HepG2 (cell line): ENCODE results near the gene ZNF513.

ENCODE experiments used
- ARHGAP35 ChIP-seq: sonication (generic); formaldehyde crosslinking; IDR thresholded peaks from 2 replicates; pipeline ENCODE4 v1.9.0; 2022; ENCODE audit warnings: mild to moderate bottlenecking, inconsistent platforms, moderate library complexity, missing genetic modification reagents, borderline replicate concordance
- ARNT ChIP-seq: fragments of 450-650 bp; IDR thresholded peaks from 2 replicates; pipeline ENCODE4 v1.6.1; 2017
- ELK4 ChIP-seq: sonication (generic); formaldehyde crosslinking; IDR thresholded peaks from 2 replicates; pipeline ENCODE4 v1.9.0; 2021; ENCODE audit warnings: missing genetic modification reagents, borderline replicate concordance
- GLI4 ChIP-seq: sonication (generic); formaldehyde crosslinking; IDR thresholded peaks from 2 replicates; pipeline ENCODE4 v1.5.1; 2020; ENCODE audit warnings: missing genetic modification reagents, mild to moderate bottlenecking, moderate library complexity, borderline replicate concordance
- IRF2 ChIP-seq: IDR thresholded peaks from 2 replicates; pipeline ENCODE4 v1.6.1; 2018; ENCODE audit warnings: missing genetic modification reagents, missing compliant biosample characterization
- POLR2A ChIP-seq, 2 experiments: IDR thresholded peaks; 2 replicates each; pipeline ENCODE4 v1.6.1; 2011; ENCODE audit warnings: low read depth in 2 of 2, low read length in 2 of 2, mild to moderate bottlenecking in 1 of 2, moderate library complexity in 1 of 2; ENCODE audit not compliant: insufficient read depth in 1 of 2
- POLR2AphosphoS5 ChIP-seq: IDR thresholded peaks from 2 replicates; pipeline ENCODE4 v1.6.1; 2012; ENCODE audit warnings: low read depth, low read length
- PPARG ChIP-seq: conservative IDR thresholded peaks from 2 replicates; pipeline ENCODE4 v1.6.1; 2016; ENCODE audit warnings: missing biosample characterization, missing genetic modification reagents
- SP1 ChIP-seq, 2 experiments: fragments of 450-650 bp in 1 of 2; sonication (generic) in 1 of 2; formaldehyde crosslinking in 1 of 2; IDR thresholded peaks; 2 replicates each; pipeline versions ENCODE4 v1.4.0 to v1.6.1; 2016 to 2020; ENCODE audit warnings: missing genetic modification reagents in 1 of 2
- USF2 ChIP-seq, 2 experiments: sonication (generic) in 1 of 2; formaldehyde crosslinking in 1 of 2; IDR thresholded peaks; 2 replicates each; pipeline versions ENCODE4 v1.5.1 to v1.6.1; 2011 to 2020; ENCODE audit warnings: borderline replicate concordance in 1 of 2, low read depth in 1 of 2, low read length in 1 of 2, mild to moderate bottlenecking in 1 of 2, missing genetic modification reagents in 1 of 2, moderate library complexity in 1 of 2
- ZNF138 ChIP-seq: sonication (generic); formaldehyde crosslinking; IDR thresholded peaks from 2 replicates; pipeline ENCODE4 v1.5.0; 2020; ENCODE audit warnings: mild to moderate bottlenecking, low read depth, missing genetic modification reagents
- TF ChIP-seq, protein P1 (sequence below): sonication (generic); formaldehyde crosslinking; IDR thresholded peaks from 2 replicates; pipeline ENCODE4 v1.5.0; 2020; ENCODE audit warnings: mild to moderate bottlenecking, missing genetic modification reagents, moderate library complexity
- TF ChIP-seq, protein P2 (sequence below): sonication (generic); formaldehyde crosslinking; IDR thresholded peaks from 2 replicates; pipeline ENCODE4 v1.5.0; 2020; ENCODE audit warnings: mild to moderate bottlenecking, missing genetic modification reagents
- TF ChIP-seq, protein P3 (sequence below): sonication (generic); formaldehyde crosslinking; IDR thresholded peaks from 2 replicates; pipeline ENCODE4 v1.8.0; 2022; ENCODE audit warnings: mild to moderate bottlenecking, missing genetic modification reagents, borderline replicate concordance

DNA sequence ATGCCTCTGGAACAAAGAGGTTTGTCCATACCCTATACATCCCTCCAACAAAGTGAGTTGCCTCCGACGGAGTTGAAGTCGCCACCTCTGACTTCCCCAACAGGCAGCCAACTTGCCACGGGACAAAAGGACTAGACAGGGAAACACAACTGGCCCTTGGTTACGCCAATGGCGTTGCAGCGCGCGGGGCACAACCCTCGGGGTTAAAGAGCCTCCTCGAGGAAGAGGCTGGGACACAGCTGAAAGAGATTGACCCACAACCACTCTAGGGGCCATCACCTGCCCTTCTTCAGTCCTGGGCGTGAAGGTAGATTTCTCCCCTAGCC is 24.5 kb downstream of the ZNF513 start:
- TF ChIP-seq ZNF138, result no peak
- no peak; the same call in 1 of the 2 replicates for TF ChIP-seq POLR2AphosphoS5
- TF ChIP-seq ELK4 (CRISPR knock-in tag), result no peak
- TF ChIP-seq, protein P1, sequence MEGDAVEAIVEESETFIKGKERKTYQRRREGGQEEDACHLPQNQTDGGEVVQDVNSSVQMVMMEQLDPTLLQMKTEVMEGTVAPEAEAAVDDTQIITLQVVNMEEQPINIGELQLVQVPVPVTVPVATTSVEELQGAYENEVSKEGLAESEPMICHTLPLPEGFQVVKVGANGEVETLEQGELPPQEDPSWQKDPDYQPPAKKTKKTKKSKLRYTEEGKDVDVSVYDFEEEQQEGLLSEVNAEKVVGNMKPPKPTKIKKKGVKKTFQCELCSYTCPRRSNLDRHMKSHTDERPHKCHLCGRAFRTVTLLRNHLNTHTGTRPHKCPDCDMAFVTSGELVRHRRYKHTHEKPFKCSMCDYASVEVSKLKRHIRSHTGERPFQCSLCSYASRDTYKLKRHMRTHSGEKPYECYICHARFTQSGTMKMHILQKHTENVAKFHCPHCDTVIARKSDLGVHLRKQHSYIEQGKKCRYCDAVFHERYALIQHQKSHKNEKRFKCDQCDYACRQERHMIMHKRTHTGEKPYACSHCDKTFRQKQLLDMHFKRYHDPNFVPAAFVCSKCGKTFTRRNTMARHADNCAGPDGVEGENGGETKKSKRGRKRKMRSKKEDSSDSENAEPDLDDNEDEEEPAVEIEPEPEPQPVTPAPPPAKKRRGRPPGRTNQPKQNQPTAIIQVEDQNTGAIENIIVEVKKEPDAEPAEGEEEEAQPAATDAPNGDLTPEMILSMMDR (CRISPR knock-in tag), result no peak; the same call in 1 of the 2 replicates
- no peak for TF ChIP-seq PPARG (CRISPR knock-in tag)
- TF ChIP-seq, protein P2, sequence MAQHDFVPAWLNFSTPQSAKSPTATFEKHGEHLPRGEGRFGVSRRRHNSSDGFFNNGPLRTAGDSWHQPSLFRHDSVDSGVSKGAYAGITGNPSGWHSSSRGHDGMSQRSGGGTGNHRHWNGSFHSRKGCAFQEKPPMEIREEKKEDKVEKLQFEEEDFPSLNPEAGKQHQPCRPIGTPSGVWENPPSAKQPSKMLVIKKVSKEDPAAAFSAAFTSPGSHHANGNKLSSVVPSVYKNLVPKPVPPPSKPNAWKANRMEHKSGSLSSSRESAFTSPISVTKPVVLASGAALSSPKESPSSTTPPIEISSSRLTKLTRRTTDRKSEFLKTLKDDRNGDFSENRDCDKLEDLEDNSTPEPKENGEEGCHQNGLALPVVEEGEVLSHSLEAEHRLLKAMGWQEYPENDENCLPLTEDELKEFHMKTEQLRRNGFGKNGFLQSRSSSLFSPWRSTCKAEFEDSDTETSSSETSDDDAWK (CRISPR knock-in tag), result no peak
- TF ChIP-seq GLI4 (CRISPR knock-in tag), result 0 out of 2 replicates have a peak, but pooled peaks have one; percentile 3
- TF ChIP-seq, protein P3, sequence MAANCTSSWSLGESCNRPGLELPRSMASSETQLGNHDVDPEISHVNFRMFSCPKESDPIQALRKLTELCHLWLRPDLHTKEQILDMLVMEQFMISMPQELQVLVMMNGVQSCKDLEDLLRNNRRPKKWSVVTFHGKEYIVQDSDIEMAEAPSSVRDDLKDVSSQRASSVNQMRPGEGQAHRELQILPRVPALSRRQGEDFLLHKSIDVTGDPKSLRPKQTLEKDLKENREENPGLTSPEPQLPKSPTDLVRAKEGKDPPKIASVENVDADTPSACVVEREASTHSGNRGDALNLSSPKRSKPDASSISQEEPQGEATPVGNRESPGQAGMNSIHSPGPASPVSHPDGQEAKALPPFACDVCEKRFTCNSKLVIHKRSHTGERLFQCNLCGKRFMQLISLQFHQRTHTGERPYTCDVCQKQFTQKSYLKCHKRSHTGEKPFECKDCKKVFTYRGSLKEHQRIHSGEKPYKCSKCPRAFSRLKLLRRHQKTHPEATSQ (CRISPR knock-in tag), result no peak
- TF ChIP-seq SP1 (IDR thresholded peaks at IDR 0.05), result no peak
- TF ChIP-seq SP1 (CRISPR knock-in tag; IDR thresholded peaks at IDR 0.05), result peak; percentile 12; the same call in 1 of the 2 replicates
- TF ChIP-seq USF2 (IDR thresholded peaks at IDR 0.05; ENCODE audit: low read depth, low read length), result no peak
- no peak for TF ChIP-seq USF2 (CRISPR knock-in tag; IDR thresholded peaks at IDR 0.05; ENCODE audit: borderline replicate concordance)
- TF ChIP-seq IRF2 (CRISPR knock-in tag), result 0 out of 2 replicates have a peak, but pooled peaks have one; percentile 4
- no peak for TF ChIP-seq ARHGAP35
- TF ChIP-seq ARNT, result no peak
- TF ChIP-seq POLR2A (IDR thresholded peaks at IDR 0.05; ENCODE audit: insufficient read depth in 1 of 2, low read depth in 2 of 2, low read length in 2 of 2), result peak in 1 of 2 experiments; percentile 90; a peak in 3 of 4 replicates
